NCI-H2081 (cell line): ENCODE measurements around the gene COL6A5.
"Not testable (repeated sequence)": the region's sequence is repeated elsewhere in the genome, so short reads cannot be mapped to it uniquely, and the experiment has no call there.

Experiments
- DNase-seq, 2 experiments: peaks; one replicate each; lab custom pipeline; 2025; lab: John Stamatoyannopoulos, UW

Gene COL6A5

GRCh38 chr3:130442284-130442683, 96.8 kb downstream of the COL6A5 start:
- DNase-seq: no peak

- not testable (repeated sequence) for DNase-seq
These were observed 101.4 kb downstream of the COL6A5 start for GRCh38 chr3:130446840-130447239.

- not testable (repeated sequence) for DNase-seq
These were observed 102.7 kb downstream of the COL6A5 start for GRCh38 chr3:130448155-130448554.

- DNase-seq: no peak
These were observed 111.1 kb downstream of the COL6A5 start for GRCh38 chr3:130456540-130456939.

GRCh38 chr3:130457671-130458070, 112.2 kb downstream of the COL6A5 start:
- no peak for DNase-seq

DNA sequence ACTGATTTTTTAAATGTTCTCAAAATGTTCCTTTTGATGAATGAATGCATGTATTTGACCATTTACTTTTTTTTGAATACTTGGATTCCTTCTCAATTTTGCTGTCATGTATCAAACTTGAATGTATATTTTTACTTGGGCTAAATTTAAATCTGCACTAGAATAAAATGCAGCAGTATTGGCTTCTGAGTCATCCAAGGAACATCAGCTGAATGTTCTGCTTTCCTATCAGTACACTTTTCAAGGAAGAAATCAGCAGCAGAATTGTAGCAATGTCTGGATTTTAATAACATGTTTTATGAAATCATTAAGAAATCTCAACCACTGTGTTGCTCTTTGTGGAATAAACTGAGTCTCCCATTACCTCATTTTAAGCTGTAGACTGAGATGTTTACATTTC, 114.5 kb downstream of the COL6A5 start:
- DNase-seq: no peak

DNA sequence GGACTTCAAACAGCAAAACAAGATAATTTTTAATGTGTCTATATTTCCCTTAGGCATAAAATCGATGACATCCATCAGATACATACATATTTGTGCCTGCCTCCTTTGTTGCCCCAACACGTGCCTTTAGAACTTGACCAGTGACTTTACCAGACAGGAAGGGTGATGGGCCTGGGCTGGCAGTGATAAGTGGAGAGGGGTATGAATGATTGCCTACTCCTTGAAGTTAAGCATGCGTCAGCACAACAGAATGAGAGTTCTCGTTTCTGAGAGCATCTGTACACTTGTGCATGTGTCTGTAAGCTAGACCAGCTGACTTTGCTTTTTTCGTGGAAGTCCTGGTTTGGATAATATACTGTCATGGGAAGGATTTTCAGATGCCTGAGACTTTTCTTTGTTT, 116.6 kb downstream of the COL6A5 start:
- DNase-seq: no peak

GRCh38 chr3:130463221-130463620, 117.7 kb downstream of the COL6A5 start:
- DNase-seq: no peak

DNA sequence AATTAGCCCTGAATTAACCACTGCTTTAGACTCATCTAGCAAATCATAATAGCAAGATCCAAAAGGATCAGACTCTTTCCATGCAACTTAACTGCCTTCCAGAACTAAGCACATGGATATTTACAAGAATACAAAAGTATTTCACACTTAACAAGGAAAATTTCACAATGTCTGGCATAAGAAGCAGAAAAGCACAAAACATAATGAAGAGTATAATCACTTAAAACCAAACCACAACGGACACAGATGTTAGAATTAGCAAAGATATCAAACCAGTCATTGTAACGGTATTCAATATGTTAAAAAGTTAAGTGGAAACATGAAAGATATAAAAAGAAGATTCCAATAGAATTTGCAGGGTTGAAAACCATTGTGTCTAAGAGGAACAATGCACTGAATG, 120.0 kb downstream of the COL6A5 start:
- no peak for DNase-seq

DNA sequence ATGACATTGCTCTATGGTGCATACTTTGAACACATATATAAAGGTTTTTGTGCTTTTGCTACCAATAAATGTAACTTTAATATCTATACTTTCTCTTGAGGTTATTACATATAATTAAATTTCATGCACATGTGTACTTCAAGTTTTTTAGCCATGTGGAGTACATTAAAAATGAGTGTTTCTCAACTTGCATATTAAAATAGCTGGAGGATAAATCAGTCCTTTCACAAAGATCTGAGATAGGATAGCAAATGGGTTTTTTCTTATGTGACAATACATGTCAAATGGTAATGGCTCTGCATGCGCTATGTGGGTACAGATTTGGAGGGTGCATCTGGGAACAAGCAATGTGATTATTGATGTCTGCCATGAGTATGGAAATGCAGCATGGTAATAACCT, 122.8 kb downstream of the COL6A5 start:
- no peak for DNase-seq

- DNase-seq: no peak
These were observed 124.7 kb downstream of the COL6A5 start for GRCh38 chr3:130470126-130470525.

DNA sequence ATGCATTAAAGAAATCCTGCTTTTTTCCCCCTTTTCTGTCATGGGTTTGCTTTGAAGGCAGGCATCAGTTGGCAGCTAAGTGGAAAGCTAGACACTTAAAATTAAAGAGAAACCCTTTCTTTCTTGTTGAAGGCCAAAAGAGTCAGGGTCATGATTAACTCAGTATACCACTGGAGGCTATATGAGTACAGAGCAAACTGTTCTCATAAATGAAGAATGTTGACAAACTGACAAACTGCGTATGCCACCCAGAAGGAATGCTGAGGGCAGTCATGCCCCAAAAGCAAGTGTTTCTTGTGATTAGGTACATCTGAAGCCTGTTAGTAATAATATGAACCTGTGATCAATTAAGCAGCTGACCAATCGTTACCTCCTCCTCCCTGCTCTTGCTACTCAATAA, 127.9 kb downstream of the COL6A5 start:
- DNase-seq: no peak

- DNase-seq: no peak
These were observed 135.3 kb downstream of the COL6A5 start for GRCh38 chr3:130480736-130481135.

DNA sequence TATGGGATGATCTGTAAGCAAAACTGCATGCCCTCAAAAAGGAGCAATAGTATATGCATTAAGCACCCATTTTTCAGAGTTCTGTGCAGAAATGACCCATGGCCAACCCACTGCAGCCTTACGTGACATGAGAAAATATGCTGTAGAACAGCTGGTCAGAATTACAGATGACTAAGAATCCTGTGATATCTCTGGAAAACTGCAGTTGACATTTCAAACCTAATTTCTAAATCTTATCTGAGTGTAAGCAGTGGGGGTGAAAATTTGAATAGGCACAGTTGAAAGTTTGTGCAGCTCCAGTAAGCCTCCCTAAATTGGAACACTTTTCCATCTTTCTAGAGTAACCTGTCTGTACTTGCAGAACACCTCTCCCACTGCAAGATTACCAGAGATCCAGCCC, 142.8 kb downstream of the COL6A5 start:
- no peak for DNase-seq

DNA sequence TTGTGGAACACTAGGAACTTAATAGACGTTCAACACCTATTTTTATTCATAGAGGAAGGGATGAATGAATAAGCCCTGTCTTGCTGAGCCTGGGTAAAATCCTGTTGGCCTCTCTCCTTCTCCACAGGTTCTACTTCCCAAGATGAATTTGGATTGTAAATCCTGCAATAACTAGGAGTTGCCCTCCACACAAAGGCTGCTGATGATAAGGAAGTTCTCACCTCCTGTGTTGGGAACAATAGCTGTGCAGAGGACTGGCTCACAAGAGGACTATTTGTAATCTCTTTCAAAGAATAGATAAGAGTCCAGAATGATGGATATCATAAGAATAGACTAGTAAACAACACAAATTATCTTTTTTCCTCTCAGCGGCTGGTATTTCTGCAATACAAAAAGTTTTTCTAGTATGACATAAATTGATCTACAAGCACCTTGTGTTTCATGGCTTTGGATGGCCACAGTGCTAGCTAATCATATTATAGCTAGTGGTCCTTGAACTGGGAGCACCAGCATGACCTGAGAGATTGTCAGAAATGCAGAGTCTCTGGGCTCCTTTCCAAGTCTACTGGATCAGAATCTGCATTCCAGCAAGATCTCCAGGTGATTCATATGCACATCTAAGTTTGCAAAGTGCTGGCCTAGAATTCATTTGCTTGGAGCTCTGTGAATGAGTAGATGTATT, 143.4 kb downstream of the COL6A5 start:
- no peak for DNase-seq

GRCh38 chr3:130490241-130490640, 144.8 kb downstream of the COL6A5 start:
- DNase-seq: no peak

DNA sequence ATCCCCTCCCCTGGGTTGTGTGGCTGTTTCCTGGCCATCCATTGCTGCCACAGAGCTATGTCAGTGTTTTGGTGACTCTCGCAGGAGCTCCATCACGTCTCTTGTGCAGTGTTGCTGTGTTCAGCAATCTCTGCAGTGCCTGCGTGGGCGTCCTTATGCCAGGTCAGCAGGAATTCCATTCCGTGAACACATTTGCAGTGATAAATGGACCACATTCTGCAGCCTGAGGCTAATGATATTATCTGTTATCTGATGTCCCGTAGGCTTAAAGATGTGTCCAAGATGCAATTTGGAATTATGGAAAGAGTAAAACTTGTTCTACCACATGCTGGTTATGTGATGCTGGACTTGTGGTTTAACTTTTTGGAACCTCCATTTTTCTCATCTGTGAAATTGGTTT, 146.0 kb downstream of the COL6A5 start:
- DNase-seq: no peak

DNA sequence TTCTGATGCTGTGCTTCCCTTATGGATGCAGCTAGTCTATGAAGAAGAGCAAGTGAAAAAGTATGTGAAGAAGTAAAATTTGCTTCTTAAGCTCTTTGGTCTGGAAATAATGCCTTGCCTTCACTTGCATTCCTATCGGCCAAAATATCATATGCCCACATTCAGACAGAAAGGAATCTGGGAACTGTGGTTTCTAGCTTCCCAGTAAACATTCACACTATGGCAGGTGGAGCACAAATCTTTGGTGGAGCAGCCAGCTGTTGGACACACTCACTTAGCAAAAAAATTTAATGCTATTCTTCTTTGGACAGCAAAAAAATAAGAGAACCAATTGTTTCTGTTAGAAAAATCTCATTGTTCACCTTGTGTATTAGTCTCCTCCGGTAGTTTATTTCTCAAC, 159.2 kb downstream of the COL6A5 start:
- no peak for DNase-seq

- no peak for DNase-seq
These were observed 160.6 kb downstream of the COL6A5 start for GRCh38 chr3:130506031-130506430.

DNA sequence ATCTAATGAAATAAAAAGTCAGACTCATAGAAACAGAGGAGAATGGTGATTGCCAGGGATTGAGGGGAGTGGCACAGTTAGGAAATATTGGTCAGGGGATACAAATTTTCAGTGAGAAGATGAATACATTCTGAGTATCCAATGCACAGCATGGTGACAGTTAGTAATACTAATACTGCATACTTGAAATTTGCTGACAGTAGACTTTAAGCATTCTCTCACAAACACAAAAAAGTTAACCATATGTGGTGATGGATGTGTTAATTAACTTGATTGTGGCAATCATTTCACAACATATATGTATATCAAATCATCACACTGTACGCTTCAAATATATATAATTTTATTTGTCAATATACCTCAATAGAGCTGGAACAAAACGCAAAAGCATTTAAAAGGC, 162.3 kb downstream of the COL6A5 start:
- no peak for DNase-seq

- DNase-seq: no peak
These were observed 163.5 kb downstream of the COL6A5 start for GRCh38 chr3:130509008-130509407.

GRCh38 chr3:130514681-130515080, 169.2 kb downstream of the COL6A5 start:
- no peak for DNase-seq

DNA sequence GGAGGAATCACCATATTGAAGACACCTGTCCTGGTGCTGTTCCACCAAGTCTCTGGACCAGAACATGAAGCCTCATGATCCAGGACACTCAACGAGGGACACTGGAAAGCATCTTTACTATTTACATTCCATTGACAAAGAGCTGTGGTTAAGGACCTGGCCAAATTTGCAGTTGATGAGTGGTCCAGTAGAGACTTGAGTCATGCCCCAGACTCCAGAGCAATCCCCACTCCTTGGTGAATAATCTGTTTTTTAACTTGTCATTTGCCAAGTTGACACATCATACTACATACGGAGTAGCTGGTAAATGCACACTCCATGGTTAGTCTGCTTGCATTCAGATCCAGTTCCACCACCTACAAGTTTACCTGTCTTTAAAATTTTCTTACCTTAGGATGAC, 170.3 kb downstream of the COL6A5 start:
- no peak for DNase-seq
